Measurements from ENCODE around the gene MAMLD1.

Gene MAMLD1

DNA sequence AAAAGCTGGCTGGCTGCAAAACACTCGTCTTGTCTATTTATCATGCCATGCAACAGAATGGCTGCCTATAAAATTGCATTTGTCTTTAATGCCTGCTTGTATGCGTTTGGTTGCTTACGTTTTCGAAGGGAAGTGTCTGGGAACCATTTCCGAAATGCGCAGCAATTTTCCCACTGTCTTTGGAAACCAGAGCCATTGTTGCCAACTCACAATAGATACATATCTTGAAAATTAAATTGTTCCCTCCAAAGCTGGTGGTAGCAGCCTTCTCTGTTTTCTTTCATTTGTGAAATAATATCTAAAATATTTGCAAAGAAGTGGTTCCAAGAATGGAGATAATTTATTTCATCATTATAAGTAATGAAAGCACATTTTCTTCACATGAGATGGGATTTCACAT, 53.4 kb downstream of the MAMLD1 start:
- DNase-seq (ENCODE audit: low read depth) = no peak
- H3K4me3 ChIP-seq (ENCODE audit: control insufficient read depth, low read depth, low read length) = no peak overlapping the region
- TF ChIP-seq, protein P1, sequence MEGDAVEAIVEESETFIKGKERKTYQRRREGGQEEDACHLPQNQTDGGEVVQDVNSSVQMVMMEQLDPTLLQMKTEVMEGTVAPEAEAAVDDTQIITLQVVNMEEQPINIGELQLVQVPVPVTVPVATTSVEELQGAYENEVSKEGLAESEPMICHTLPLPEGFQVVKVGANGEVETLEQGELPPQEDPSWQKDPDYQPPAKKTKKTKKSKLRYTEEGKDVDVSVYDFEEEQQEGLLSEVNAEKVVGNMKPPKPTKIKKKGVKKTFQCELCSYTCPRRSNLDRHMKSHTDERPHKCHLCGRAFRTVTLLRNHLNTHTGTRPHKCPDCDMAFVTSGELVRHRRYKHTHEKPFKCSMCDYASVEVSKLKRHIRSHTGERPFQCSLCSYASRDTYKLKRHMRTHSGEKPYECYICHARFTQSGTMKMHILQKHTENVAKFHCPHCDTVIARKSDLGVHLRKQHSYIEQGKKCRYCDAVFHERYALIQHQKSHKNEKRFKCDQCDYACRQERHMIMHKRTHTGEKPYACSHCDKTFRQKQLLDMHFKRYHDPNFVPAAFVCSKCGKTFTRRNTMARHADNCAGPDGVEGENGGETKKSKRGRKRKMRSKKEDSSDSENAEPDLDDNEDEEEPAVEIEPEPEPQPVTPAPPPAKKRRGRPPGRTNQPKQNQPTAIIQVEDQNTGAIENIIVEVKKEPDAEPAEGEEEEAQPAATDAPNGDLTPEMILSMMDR (IDR thresholded peaks at IDR 0.05; ENCODE audit: control insufficient read depth, insufficient read depth, low read depth, low read length, missing control alignments) = no peak

DNA sequence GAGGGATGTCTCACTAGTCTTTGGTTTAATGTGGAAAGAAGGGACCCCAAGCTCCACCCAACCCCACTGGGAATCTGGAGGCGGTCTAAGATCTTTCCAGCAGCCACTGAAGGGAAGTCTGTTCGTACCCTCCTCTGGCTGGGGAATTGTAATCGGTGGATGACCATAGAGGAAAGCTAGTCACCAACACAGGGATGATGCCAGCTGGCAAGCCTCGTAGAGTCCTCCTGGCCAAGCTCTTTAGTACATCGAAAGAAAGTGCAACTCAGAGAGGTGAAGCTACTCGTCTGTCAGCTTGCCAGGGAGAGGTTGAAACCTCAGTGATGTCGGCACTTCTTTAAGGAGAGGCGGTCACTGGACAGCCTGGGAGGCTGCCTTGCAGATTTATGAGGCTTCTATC, 58.7 kb downstream of the MAMLD1 start:
- H3K4me3 ChIP-seq (ENCODE audit: control insufficient read depth, low read depth, low read length) = no peak overlapping the region
- TF ChIP-seq, protein P1 (IDR thresholded peaks at IDR 0.05; ENCODE audit: control insufficient read depth, insufficient read depth, low read depth, low read length, missing control alignments) = no peak
- DNase-seq (ENCODE audit: low read depth) = no peak

DNA sequence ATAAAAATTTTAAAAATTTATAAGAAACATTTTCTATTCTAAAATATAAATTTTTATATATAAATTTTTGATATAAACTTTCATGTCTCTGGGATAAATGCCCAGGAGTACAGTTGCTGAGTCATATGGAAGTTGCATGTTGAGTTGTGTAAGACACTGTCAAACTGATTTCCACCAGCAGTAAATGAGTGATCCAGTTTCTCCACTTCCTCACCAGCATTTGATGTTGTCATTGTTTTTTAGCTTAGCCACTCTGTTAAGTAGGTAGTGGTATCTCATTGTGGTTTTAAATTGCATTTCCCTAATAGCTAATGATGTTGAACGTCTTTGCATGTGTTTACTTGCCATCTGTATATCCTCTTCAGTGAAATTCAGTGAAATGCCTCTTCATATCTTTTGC, 66.5 kb downstream of the MAMLD1 start:
- peak; percentile 64 for DNase-seq (ENCODE audit: low read depth)

DNA sequence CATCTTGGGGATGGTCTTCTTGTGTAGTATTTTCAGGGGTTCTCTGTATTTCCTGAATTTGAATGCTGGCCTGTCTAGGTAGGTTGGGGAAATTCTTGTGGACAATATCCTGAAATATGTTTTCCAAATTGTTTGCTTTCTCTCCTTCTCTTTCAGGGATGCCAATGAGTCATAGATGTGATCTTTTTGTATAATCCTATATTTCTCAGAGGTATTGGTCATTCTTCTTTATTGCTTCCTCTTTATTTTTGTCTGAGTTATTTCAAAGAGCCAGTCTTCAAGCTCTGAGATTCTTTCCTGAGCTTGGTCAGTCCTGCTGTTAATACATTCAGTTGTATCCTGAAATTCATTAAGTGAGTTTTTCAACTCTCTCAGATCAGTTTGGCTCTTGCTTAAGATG, 73.1 kb downstream of the MAMLD1 start:
- DNase-seq (ENCODE audit: low read depth) = no peak
- TF ChIP-seq, protein P1 (IDR thresholded peaks at IDR 0.05; ENCODE audit: control insufficient read depth, insufficient read depth, low read depth, low read length, missing control alignments) = no peak
- no peak overlapping the region for H3K4me3 ChIP-seq (ENCODE audit: control insufficient read depth, low read depth, low read length)

More for the DNA sequence above, 66.5 kb downstream of the MAMLD1 start:
- H3K4me3 ChIP-seq (ENCODE audit: control insufficient read depth, low read depth, low read length) = no peak overlapping the region
- TF ChIP-seq, protein P1 (IDR thresholded peaks at IDR 0.05; ENCODE audit: control insufficient read depth, insufficient read depth, low read depth, low read length, missing control alignments) = no peak

DNA sequence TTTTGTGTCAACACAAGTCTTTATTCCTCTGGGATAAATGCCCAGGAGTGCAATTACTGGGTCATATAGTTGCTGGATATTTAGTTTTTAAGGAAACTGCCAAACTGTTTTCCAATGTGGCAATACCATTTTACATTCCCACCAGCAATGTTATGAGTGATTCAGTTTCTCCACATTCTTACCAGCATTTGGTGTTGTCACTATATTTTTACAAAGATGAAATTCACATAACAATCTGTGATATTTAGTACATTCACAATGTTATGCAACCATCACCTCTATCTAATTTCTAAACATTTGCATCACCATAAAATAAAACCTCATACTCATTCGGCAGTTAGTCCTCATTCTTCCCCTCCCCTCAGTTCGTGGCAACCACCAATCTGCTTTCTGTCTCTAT, 75.0 kb downstream of the MAMLD1 start:
- DNase-seq (ENCODE audit: low read depth) = peak; percentile 37
- no peak overlapping the region for H3K4me3 ChIP-seq (ENCODE audit: control insufficient read depth, low read depth, low read length)
- TF ChIP-seq, protein P1 (IDR thresholded peaks at IDR 0.05; ENCODE audit: control insufficient read depth, insufficient read depth, low read depth, low read length, missing control alignments) = no peak

DNA sequence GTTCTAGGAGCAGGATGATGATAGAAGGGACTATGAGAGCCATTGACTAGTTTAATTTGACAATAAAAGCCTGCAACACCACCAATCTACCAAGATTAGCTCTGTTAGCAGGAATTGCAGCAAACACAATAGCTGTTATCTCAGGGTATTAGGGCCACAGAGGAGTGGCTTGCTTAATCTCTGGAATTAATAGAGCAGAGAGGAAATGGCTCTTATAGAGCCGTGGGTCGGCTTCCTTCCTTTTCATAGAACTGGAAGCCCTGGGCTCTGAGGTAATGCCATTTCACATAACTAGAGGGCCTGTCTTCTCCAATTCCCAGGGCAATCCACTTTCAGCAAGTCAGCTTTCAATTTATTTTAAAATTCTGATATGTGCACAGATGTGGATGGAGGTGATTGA, 83.0 kb downstream of the MAMLD1 start:
- no peak for DNase-seq (ENCODE audit: low read depth)

More for the DNA sequence above, 83.0 kb downstream of the MAMLD1 start:
- no peak overlapping the region for H3K4me3 ChIP-seq (ENCODE audit: control insufficient read depth, low read depth, low read length)
- TF ChIP-seq, protein P1 (IDR thresholded peaks at IDR 0.05; ENCODE audit: control insufficient read depth, insufficient read depth, low read depth, low read length, missing control alignments) = no peak

All from AG09309 (cell line).